CD4-positive, CD25-positive, alpha-beta regulatory T cell (primary cell): ENCODE measurements around the gene RHOD. TPM values are rescaled to one million over a fixed set of nuclear protein-coding genes. Genes with fewer than 3 reads are reported as not detected.

Source experiments
- ATAC-seq, 2 donors: fragments of 150-1000 bp; cut with Tn5 transposase; one replicate each; pipeline ENCODE4 v1.10.0; 2021; ENCODE audit warnings: low read depth in 2 of 2, moderate number of reproducible peaks in 2 of 2, moderate library complexity in 1 of 2
- DNase-seq, 3 donors: peaks; one replicate each; pipeline versions ENCODE4 v3.0.0 to v3.0.0-alpha.2; 2012 to 2022; ENCODE audit warnings: mixed read lengths in 1 of 3
- H3K27ac ChIP-seq: one replicate; pipeline ENCODE4 v1.7.0; 2013; ENCODE audit warnings: mild to moderate bottlenecking, low read length; ENCODE audit not compliant: insufficient read depth, poor library complexity, severe bottlenecking
- H3K27me3 ChIP-seq: one replicate; pipeline ENCODE4 v1.7.0; 2013; ENCODE audit warnings: low read length; ENCODE audit not compliant: control insufficient read depth, insufficient read depth
- H3K36me3 ChIP-seq: one replicate; pipeline ENCODE4 v1.7.0; 2013; ENCODE audit warnings: mild to moderate bottlenecking, low read length, moderate library complexity; ENCODE audit not compliant: control insufficient read depth, insufficient read depth
- H3K4me1 ChIP-seq: 2 replicates; pipeline ENCODE4 v1.7.0; 2013; ENCODE audit warnings: mild to moderate bottlenecking, low read length; ENCODE audit not compliant: insufficient read depth, control insufficient read depth, poor library complexity, severe bottlenecking
- H3K4me3 ChIP-seq: one replicate; pipeline ENCODE4 v1.7.0; 2013; ENCODE audit warnings: low read depth, mild to moderate bottlenecking, low read length, moderate library complexity
- H3K9me3 ChIP-seq, 2 experiments: 1 replicate in 1 of 2; 2 replicates in 1 of 2; pipeline ENCODE4 v1.7.0; 2013; ENCODE audit warnings: low read length in 2 of 2, mild to moderate bottlenecking in 1 of 2, moderate library complexity in 1 of 2; ENCODE audit not compliant: control insufficient read depth in 2 of 2
- H3K27ac Mint-ChIP-seq, 3 donors: one replicate each; pipeline ENCODE4 v1.8.0; 2020 to 2022; ENCODE audit warnings: mild to moderate bottlenecking in 3 of 3, mixed read lengths in 3 of 3, moderate library complexity in 2 of 3
- H3K27me3 Mint-ChIP-seq: one replicate; pipeline ENCODE4 v1.8.0; 2022; ENCODE audit warnings: mild to moderate bottlenecking, mixed read lengths
- H3K36me3 Mint-ChIP-seq: one replicate; pipeline ENCODE4 v1.8.0; 2020; ENCODE audit warnings: mixed read lengths
- H3K4me1 Mint-ChIP-seq, 4 donors: one replicate each; pipeline ENCODE4 v1.8.0; 2020 to 2022; ENCODE audit warnings: mixed read lengths in 4 of 4, mild to moderate bottlenecking in 1 of 4
- H3K4me3 Mint-ChIP-seq, 4 donors: one replicate each; pipeline ENCODE4 v1.8.0; 2020 to 2022; ENCODE audit warnings: mild to moderate bottlenecking in 4 of 4, mixed read lengths in 4 of 4, moderate library complexity in 3 of 4
- H3K9me3 Mint-ChIP-seq, 7 donors: one replicate each; pipeline ENCODE4 v1.8.0; 2020 to 2022; ENCODE audit warnings: mixed read lengths in 7 of 7, mild to moderate bottlenecking in 3 of 7, moderate library complexity in 2 of 7
- polyA plus RNA-seq, 4 donors: library from polyadenylated mRNA; unstranded; fragments of 300-500 nt; fragmentation: Illumina TruSeq; gene quantifications; one replicate each; pipeline ENCODE4 v1.2.3, GENCODE V29; 2021
- total RNA-seq: library from RNA; stranded (reverse); gene quantifications from one replicate; pipeline ENCODE4 v1.2.3, GENCODE V29; 2022

The RHOD gene
- total and polyA plus RNA-seq, 5 donors from 2014 or later: 0.63 to 0.78 (median 0.72) TPM; not detected in 2

DNA sequence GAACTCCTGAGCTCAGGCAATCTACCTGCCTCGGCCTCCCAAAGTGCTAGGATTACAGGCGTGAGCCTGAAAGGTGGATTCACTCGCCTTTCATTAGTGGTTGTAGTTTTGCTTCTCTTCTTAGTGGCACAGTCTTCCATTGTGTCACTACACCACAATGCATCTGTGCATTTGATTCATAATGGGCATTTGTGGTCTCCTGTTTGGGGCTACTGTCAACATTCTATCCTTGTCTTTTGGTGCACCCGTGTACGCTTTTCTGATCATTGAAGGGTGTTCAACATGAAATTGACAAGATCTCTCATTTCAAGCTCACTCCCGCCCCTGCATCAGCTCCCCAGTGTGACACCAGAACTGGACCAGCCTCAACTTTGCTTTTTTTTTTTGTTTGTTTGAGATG lies 35.7 kb upstream of the RHOD start:
- Histone ChIP-seq H3K4me1 (peaks cover 27% of the 10 kb centered on the region), H3K27ac (no peak overlapping the region), H3K9me3 (no peaks in the 10 kb centered on the region), H3K36me3 (no peaks in the 10 kb centered on the region), H3K4me3 (no peak overlapping the region), H3K27me3 (peaks cover 10% of the 10 kb centered on the region)
- Mint-ChIP-seq H3K9me3 (peaks cover 0 to 4% (median 2%) of the 10 kb centered on the region in 7 donors), H3K4me3 (no peak overlapping the region), H3K27ac (peak overlapping the region in 1 of 3 donors; percentile 52), H3K4me1 (peaks cover 0 to 35% (median 8%) of the 10 kb centered on the region in 4 donors), H3K27me3 (peaks cover 54% of the 10 kb centered on the region), H3K36me3 (no peaks in the 10 kb centered on the region)
- DNase-seq (no peak), ATAC-seq (no peak)

DNA sequence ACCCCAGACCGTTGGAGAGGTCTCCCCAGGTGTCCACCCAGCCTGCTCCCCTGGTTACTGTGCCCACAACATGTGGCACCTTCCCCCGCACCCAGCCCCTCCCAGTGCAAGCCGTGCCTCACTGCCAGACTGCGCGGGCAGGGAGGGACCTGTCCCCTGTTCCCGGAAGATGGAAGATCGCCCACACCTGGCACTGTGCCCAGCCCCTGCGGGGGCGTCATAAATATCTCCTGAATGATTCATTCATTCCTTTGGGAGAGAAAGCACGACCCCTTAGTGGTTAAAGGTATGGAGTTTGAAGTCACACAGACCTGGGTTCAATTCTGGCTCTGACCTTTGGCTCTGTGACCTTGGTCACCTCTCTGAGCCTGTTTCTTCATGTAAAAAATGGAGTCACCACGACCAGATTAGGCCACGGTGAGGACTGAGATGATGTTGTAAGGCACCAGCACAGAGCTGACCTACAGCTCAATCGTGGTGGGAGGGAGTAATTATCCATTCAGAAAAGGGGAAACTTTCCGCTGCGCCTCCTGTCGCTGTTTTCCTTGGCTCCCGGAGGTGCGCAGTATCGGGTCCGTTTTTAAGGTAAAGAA lies 34.2 kb upstream of the RHOD start:
- ATAC-seq (no peak), DNase-seq (no peak)
- H3K36me3 Mint-ChIP-seq: no peaks in the 10 kb centered on the region
- Histone ChIP-seq H3K4me1 (peaks cover 27% of the 10 kb centered on the region), H3K27ac (no peak overlapping the region), H3K9me3 (no peaks in the 10 kb centered on the region), H3K27me3 (peaks cover 8% of the 10 kb centered on the region), H3K4me3 (no peak overlapping the region), H3K36me3 (no peaks in the 10 kb centered on the region)
- H3K4me1 Mint-ChIP-seq: peaks cover 0 to 40% (median 8%) of the 10 kb centered on the region in 4 donors
- H3K4me3 Mint-ChIP-seq: peak overlapping the region in 2 of 4 donors; percentile 44 to 49
- H3K27ac Mint-ChIP-seq: peak overlapping the region in 1 of 3 donors; percentile 60
- H3K27me3 Mint-ChIP-seq: peaks cover 61% of the 10 kb centered on the region
- peaks cover 0 to 4% (median 2%) of the 10 kb centered on the region in 7 donors for H3K9me3 Mint-ChIP-seq

DNA sequence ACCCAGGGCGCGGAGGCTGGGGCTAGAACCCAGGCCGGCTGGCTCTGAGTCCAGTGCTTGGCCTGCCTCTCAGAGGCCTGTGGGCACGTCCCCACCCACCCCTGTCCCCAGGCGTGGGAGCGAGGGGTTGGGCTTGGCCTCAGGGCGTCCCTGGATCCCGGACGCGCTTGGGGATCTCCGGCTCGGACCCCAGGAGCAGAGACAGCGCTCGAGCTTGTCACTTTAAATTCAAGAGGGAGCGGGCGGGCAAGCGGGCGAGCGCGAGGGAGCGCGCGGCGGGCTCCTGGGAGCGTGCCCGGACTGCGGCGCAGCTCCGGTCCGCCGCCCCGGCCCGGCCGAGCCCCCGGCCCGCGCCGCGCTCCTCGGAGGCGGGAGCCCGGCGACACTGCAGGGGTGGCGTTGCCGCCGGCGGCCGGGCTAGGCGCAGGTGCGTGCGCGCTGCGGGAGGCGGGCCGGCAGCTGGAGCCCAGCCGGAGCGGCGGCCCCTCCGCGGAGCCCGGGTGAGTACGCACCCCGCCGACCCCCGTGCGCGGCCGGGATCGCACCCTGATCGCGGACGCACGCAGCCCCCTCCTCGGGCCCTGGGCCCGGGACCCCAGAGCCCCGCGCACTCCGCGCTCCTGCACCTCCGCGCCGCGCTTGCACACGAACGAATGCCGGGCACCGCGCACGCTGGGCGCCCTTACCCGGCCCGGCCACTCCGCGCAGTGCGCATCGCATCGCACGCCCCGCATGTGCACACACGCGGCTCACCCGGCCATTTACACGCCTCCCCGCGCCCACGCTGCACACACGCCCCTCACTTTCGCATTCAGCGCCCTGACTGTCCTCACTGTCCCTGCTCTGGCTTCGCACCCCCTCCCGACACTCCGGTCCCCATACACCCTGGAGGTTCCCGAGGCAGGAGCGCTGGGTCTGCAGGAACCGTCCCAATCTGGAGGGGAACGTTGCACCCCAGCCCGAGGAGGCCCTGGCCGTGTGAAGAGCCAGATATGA lies 33.4 kb upstream of the RHOD start, which contains the start of gene SYT12:
TSS of gene SYT12 (plus strand) at position 174 of the 996 bp plus-strand sequence. CDS start 7,011 bp downstream, outside the sequence.
- DNase-seq (peak in 1 of 3 donors; percentile 9), ATAC-seq (no peak)
- Histone ChIP-seq H3K9me3 (no peaks in the 10 kb centered on the region), H3K36me3 (no peaks in the 10 kb centered on the region), H3K27me3 (peaks cover 8% of the 10 kb centered on the region), H3K4me1 (peaks cover 27% of the 10 kb centered on the region), H3K4me3 (no peak within 1 kb of the TSS), H3K27ac (no peak within 1 kb of the TSS)
- H3K4me1 Mint-ChIP-seq: peaks cover 0 to 40% (median 8%) of the 10 kb centered on the region in 4 donors
- no peaks in the 10 kb centered on the region for H3K36me3 Mint-ChIP-seq
- peak within 1 kb of the TSS in 1 of 3 donors; percentile 60 for H3K27ac Mint-ChIP-seq
- H3K9me3 Mint-ChIP-seq: peaks cover 0 to 4% (median 2%) of the 10 kb centered on the region in 7 donors
- H3K4me3 Mint-ChIP-seq: peak within 1 kb of the TSS; percentile 47 to 84 (median 65)
- peaks cover 67% of the 10 kb centered on the region for H3K27me3 Mint-ChIP-seq

GRCh38 chr11:67023957-67024353 lies 32.7 kb upstream of the RHOD start:
- Mint-ChIP-seq H3K4me3 (peak overlapping the region; percentile 47 to 84 (median 65)), H3K4me1 (peaks cover 0 to 40% (median 8%) of the 10 kb centered on the region in 4 donors), H3K36me3 (no peaks in the 10 kb centered on the region), H3K9me3 (peaks cover 0 to 3% (median under 1%) of the 10 kb centered on the region in 7 donors), H3K27me3 (peaks cover 63% of the 10 kb centered on the region), H3K27ac (no peak overlapping the region)
- ATAC-seq: no peak
- no peak for DNase-seq
- Histone ChIP-seq H3K4me3 (no peak overlapping the region), H3K27ac (no peak overlapping the region), H3K9me3 (no peaks in the 10 kb centered on the region), H3K36me3 (no peaks in the 10 kb centered on the region), H3K27me3 (peaks cover 8% of the 10 kb centered on the region), H3K4me1 (peaks cover 27% of the 10 kb centered on the region)

DNA sequence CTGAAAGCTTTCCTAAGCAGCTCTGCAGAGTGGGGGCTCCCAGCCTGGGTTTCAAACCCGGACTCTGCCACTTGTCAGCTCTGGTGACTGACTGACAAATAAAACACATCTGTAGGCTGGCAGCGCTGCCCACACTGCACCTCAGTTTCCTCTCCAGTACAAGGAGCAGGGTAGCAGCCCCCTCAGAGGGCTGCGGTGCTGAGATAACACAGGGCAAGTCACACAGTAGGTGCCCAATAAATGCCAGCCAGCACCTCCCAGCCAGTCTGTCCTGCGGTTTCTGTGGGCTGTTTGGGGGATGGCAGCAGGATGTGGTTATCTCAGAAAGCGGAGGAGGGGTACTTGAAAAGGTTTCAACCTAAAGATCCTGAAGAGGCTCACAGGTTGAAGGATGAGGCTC lies 32.2 kb upstream of the RHOD start:
- Histone ChIP-seq H3K27ac (no peak overlapping the region), H3K27me3 (peaks cover 8% of the 10 kb centered on the region), H3K4me3 (peak overlapping the region; percentile 32), H3K4me1 (peaks cover 27% of the 10 kb centered on the region), H3K9me3 (no peaks in the 10 kb centered on the region), H3K36me3 (no peaks in the 10 kb centered on the region)
- Mint-ChIP-seq H3K4me3 (peak overlapping the region; percentile 50 to 79 (median 70)), H3K4me1 (peaks cover 0 to 40% (median 8%) of the 10 kb centered on the region in 4 donors), H3K27ac (peak overlapping the region in 1 of 3 donors; percentile 20), H3K27me3 (peaks cover 63% of the 10 kb centered on the region), H3K36me3 (no peaks in the 10 kb centered on the region), H3K9me3 (peaks cover 0 to 3% (median 0%) of the 10 kb centered on the region in 7 donors)
- DNase-seq: peak in 2 of 3 donors; percentile 52 to 75
- ATAC-seq: peak; percentile 61 to 68

DNA sequence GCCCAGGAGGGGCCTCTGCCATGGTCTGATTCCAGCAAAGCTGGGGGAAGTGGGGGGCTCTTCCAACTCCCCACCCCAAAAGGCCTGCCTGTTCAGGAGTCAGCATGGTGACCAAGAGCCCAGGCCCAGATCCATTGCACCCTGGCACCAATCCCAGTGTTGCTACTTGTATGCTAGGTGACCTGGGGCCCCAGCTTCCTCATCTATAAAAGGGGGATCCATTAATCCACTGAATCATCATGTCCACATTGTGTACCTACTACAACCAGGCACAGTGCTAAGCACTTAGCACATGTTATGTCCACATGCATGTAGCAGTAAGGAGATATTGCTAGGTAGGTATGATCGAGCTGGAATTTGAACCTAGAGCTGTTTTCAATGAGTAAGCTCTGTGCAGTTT lies 31.7 kb upstream of the RHOD start:
- H3K4me1 ChIP-seq: peaks cover 27% of the 10 kb centered on the region
- H3K9me3 ChIP-seq: no peaks in the 10 kb centered on the region
- peak overlapping the region in 3 of 4 donors; percentile 50 to 65 (median 54) for H3K4me3 Mint-ChIP-seq
- H3K4me1 Mint-ChIP-seq: peaks cover 0 to 40% (median 8%) of the 10 kb centered on the region in 4 donors
- H3K27me3 ChIP-seq: peaks cover 8% of the 10 kb centered on the region
- DNase-seq (no peak), ATAC-seq (no peak)
- H3K4me3 ChIP-seq: no peak overlapping the region
- no peaks in the 10 kb centered on the region for H3K36me3 Mint-ChIP-seq
- H3K27ac Mint-ChIP-seq: no peak overlapping the region
- H3K9me3 Mint-ChIP-seq: peaks cover 0 to 2% (median 0%) of the 10 kb centered on the region in 7 donors
- H3K27me3 Mint-ChIP-seq: peaks cover 61% of the 10 kb centered on the region
- no peak overlapping the region for H3K27ac ChIP-seq
- H3K36me3 ChIP-seq: no peaks in the 10 kb centered on the region

DNA sequence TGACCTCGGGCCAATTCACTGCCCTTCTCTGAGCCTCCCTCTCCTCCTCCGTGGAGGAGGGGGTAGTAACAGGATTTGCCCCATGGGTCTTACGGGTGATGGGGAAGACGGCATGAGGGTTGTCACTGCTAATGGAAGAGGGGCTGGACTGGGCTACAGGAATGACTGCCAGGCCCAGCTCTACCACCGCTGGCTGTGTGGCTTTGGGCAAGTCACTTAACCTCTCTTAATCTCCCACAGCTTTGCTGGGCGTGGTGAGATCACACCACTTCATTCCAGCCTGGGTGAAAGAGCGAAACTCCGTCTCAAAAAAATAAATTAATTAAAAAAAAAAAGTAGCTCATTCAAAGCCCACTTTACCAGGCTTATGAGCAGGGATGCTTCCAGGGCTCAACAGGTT lies 30.9 kb upstream of the RHOD start:
- Histone ChIP-seq H3K4me1 (peaks cover 27% of the 10 kb centered on the region), H3K36me3 (no peaks in the 10 kb centered on the region), H3K9me3 (no peaks in the 10 kb centered on the region), H3K27me3 (peaks cover 8% of the 10 kb centered on the region), H3K4me3 (no peak overlapping the region), H3K27ac (no peak overlapping the region)
- Mint-ChIP-seq H3K4me3 (no peak overlapping the region), H3K4me1 (peaks cover 0 to 40% (median 8%) of the 10 kb centered on the region in 4 donors), H3K27ac (no peak overlapping the region), H3K9me3 (peaks cover 0 to 2% (median 0%) of the 10 kb centered on the region in 7 donors), H3K27me3 (peaks cover 65% of the 10 kb centered on the region), H3K36me3 (no peaks in the 10 kb centered on the region)
- ATAC-seq: no peak
- no peak for DNase-seq
